Liver (tissue), 9 donors: ENCODE results near the gene CCDC106. TPM values are rescaled to one million over a fixed set of nuclear protein-coding genes. Genes with fewer than 3 reads are reported as not detected.

Source experiments
- DNase-seq: peaks from one replicate; pipeline ENCODE4 v3.0.0-alpha.2; 2017; ENCODE audit warnings: low spot score
- H3K27ac ChIP-seq, 2 donors: one replicate each; pipeline ENCODE4 v1.7.0; 2013; ENCODE audit warnings: inconsistent platforms in 2 of 2, low read length in 2 of 2, control low read depth in 1 of 2, low read depth in 1 of 2, mild to moderate bottlenecking in 1 of 2
- H3K27me3 ChIP-seq, 4 donors: one replicate each; pipeline versions ENCODE4 v1.6.1 to v1.7.0; 2013; ENCODE audit warnings: low read length in 3 of 4, inconsistent platforms in 1 of 4, mild to moderate bottlenecking in 1 of 4, moderate library complexity in 1 of 4; ENCODE audit not compliant: control insufficient read depth in 4 of 4, insufficient read depth in 4 of 4
- H3K36me3 ChIP-seq, 4 donors: one replicate each; pipeline versions ENCODE4 v1.6.1 to v1.7.0; 2013; ENCODE audit warnings: low read length in 3 of 4, mild to moderate bottlenecking in 3 of 4, low read depth in 1 of 4, moderate library complexity in 1 of 4; ENCODE audit not compliant: control insufficient read depth in 4 of 4, insufficient read depth in 3 of 4
- H3K4me1 ChIP-seq, 4 donors: one replicate each; pipeline versions ENCODE4 v1.6.1 to v1.7.0; 2013; ENCODE audit warnings: low read length in 3 of 4, mild to moderate bottlenecking in 3 of 4, moderate library complexity in 1 of 4; ENCODE audit not compliant: control insufficient read depth in 4 of 4, insufficient read depth in 4 of 4
- H3K4me3 ChIP-seq, 3 donors: one replicate each; pipeline versions ENCODE4 v1.6.1 to v1.7.0; 2013; ENCODE audit warnings: low read length in 3 of 3, control low read depth in 1 of 3, low read depth in 1 of 3, mild to moderate bottlenecking in 1 of 3
- H3K9ac ChIP-seq, 2 donors: one replicate each; pipeline ENCODE4 v1.7.0; 2013; ENCODE audit warnings: low read length in 2 of 2, mild to moderate bottlenecking in 2 of 2, moderate library complexity in 2 of 2, control low read depth in 1 of 2, low read depth in 1 of 2
- H3K9me3 ChIP-seq, 4 donors: one replicate each; pipeline versions ENCODE4 v1.6.1 to v1.7.0; 2013; ENCODE audit warnings: low read length in 3 of 4; ENCODE audit not compliant: control insufficient read depth in 4 of 4
- EGR1 ChIP-seq, 2 donors: IDR thresholded peaks; 2 replicates each; pipeline ENCODE4 v1.6.1; 2016 to 2018; ENCODE audit warnings: antibody characterized with exemption in 2 of 2, low read depth in 2 of 2
- FOXA1 ChIP-seq: IDR thresholded peaks from 2 replicates; pipeline ENCODE4 v1.6.1; 2016; ENCODE audit warnings: antibody characterized with exemption
- GABPA ChIP-seq, 2 donors: IDR thresholded peaks in 1 of 2; conservative IDR thresholded peaks in 1 of 2; 2 replicates each; pipeline ENCODE4 v1.6.1; 2016; ENCODE audit warnings: antibody characterized with exemption in 2 of 2, mild to moderate bottlenecking in 1 of 2, moderate library complexity in 1 of 2
- HNF4A ChIP-seq, 2 donors: conservative IDR thresholded peaks; 2 replicates each; pipeline ENCODE4 v1.6.1; 2016; ENCODE audit warnings: antibody characterized with exemption in 2 of 2, mild to moderate bottlenecking in 2 of 2
- HNF4G ChIP-seq: IDR thresholded peaks from 2 replicates; pipeline ENCODE4 v1.6.1; 2016; ENCODE audit warnings: antibody characterized with exemption
- JUND ChIP-seq, 2 donors: IDR thresholded peaks; 2 replicates each; pipeline ENCODE4 v1.6.1; 2016; ENCODE audit warnings: antibody characterized with exemption in 2 of 2
- NR2F2 ChIP-seq: IDR thresholded peaks from 2 replicates; pipeline ENCODE4 v1.6.1; 2016; ENCODE audit warnings: antibody characterized with exemption
- REST ChIP-seq: IDR thresholded peaks from 2 replicates; pipeline ENCODE4 v1.6.1; 2016; ENCODE audit warnings: antibody characterized with exemption, mild to moderate bottlenecking
- RXRA ChIP-seq, 2 donors: IDR thresholded peaks; 2 replicates each; pipeline ENCODE4 v1.6.1; 2017 to 2018; ENCODE audit warnings: antibody characterized with exemption in 2 of 2, mild to moderate bottlenecking in 1 of 2
- SP1 ChIP-seq: IDR thresholded peaks from 2 replicates; pipeline ENCODE4 v1.6.1; 2018; ENCODE audit warnings: antibody characterized with exemption, mild to moderate bottlenecking
- YY1 ChIP-seq: IDR thresholded peaks from 2 replicates; pipeline ENCODE4 v1.6.1; 2016; ENCODE audit warnings: antibody characterized with exemption, mild to moderate bottlenecking
- WGBS: extraction: QIAGEN DNeasy Blood & Tissue Kit; methylation state at CpG from one replicate; pipeline ENCODE4 v1.1.7; 2013; 5-methylcytosine and 5-hydroxymethylcytosine counted together
- polyA plus RNA-seq, 2 donors: library from polyadenylated mRNA; stranded (reverse) in 1 of 2; unstranded in 1 of 2; fragments of 200-250 nt in 1 of 2; fragments of >200 nt in 1 of 2; fragmentation: Nextera tagmentation in 1 of 2; extraction: Ambion mirVana in 1 of 2; gene quantifications; one replicate each; pipeline versions ENCODE4 v1.2.1 to v1.2.3, GENCODE V29; 2013 to 2015
- total RNA-seq, 2 donors: library from RNA; depleted of rRNA; stranded (reverse); fragments of >200 nt; gene quantifications; one replicate each; pipeline ENCODE4 v1.2.3, GENCODE V29; 2014
- donor health status: healthy.
- donor health status: healthy.
- donor health status: healthy.
- donor health status: healthy.
- donor health status: healthy.

CCDC106 gene
- total and polyA plus RNA-seq, 4 donors = 3.6 to 13.5 (median 5.9) TPM

GRCh38 chr19:55642153-55643002, 5.6 kb upstream of the CCDC106 start (continued):
- TF ChIP-seq REST = no peak
- TF ChIP-seq JUND (IDR thresholded peaks at IDR 0.05) = no peak

- no peak for TF ChIP-seq JUND (IDR thresholded peaks at IDR 0.05)
- peak; percentile 51 for TF ChIP-seq YY1
- TF ChIP-seq GABPA (IDR thresholded peaks at IDR 0.05 in 1 of 2, conservative IDR thresholded peaks at IDR 0.05 in 1 of 2) = peak; percentile 75 to 89
- no peak for TF ChIP-seq RXRA (IDR thresholded peaks at IDR 0.05)
- TF ChIP-seq EGR1 (IDR thresholded peaks at IDR 0.05; ENCODE audit: low read depth in 2 of 2) = peak in 1 of 2 donors; percentile 56
- TF ChIP-seq SP1 = peak; percentile 15
- TF ChIP-seq FOXA1 = no peak
- no peak for TF ChIP-seq HNF4G
- peak in 1 of 2 donors; percentile 6 for TF ChIP-seq HNF4A (conservative IDR thresholded peaks at IDR 0.05)
- 2% methylated on average over 56 of the region's 56 CpGs for WGBS
- peak; percentile 83 for DNase-seq
- H3K27me3 ChIP-seq = no peaks in the 10 kb centered on the region
- H3K36me3 ChIP-seq = peaks cover 0 to 9% (median under 1%) of the 10 kb centered on the region in 4 donors
- H3K9ac ChIP-seq = peak within 1 kb of the TSS; percentile 7 to 95
- H3K9me3 ChIP-seq = no peaks in the 10 kb centered on the region
- H3K4me3 ChIP-seq = peak within 1 kb of the TSS; percentile 50 to 70 (median 65)
- H3K4me1 ChIP-seq = peaks cover 20 to 71% (median 52%) of the 10 kb centered on the region in 4 donors
- H3K27ac ChIP-seq = peak within 1 kb of the TSS; percentile 75 to 91
Measured at GRCh38 chr19:55643003-55643886, 4.8 kb upstream of the CCDC106 start, which contains the start of gene ZNF581. Gene ZNF581, plus strand, starts transcription at chr19:55643649. Its CDS starts 923 bp downstream, at chr19:55644572.

GRCh38 chr19:55643887-55644176, 4.2 kb upstream of the CCDC106 start:
- H3K4me1 ChIP-seq = peaks cover 23 to 76% (median 57%) of the 10 kb centered on the region in 4 donors

More at GRCh38 chr19:55643887-55644176, 4.2 kb upstream of the CCDC106 start:
- Histone ChIP-seq H3K27me3 (no peaks in the 10 kb centered on the region), H3K27ac (peak overlapping the region in 1 of 2 donors; percentile 91), H3K36me3 (peaks cover 0 to 9% (median under 1%) of the 10 kb centered on the region in 4 donors), H3K4me3 (peak overlapping the region; percentile 50 to 70 (median 65)), H3K9me3 (no peaks in the 10 kb centered on the region), H3K9ac (peak overlapping the region in 1 of 2 donors; percentile 95)
- no peak for DNase-seq
- under 1% methylated on average over 15 of the region's 15 CpGs for WGBS
- TF ChIP-seq NR2F2 = no peak
